Upper lobe of left lung (tissue), 6 donors: Measurements from ENCODE around the gene NCF4. TPM values are rescaled to one million over a fixed set of nuclear protein-coding genes. Genes with fewer than 3 reads are reported as not detected.

ENCODE experiments used
- ATAC-seq, 2 donors: fragments of 200-7000 bp; cut with Tn5 transposase; one replicate each; pipeline ENCODE4 v1.9.1; 2022; ENCODE audit warnings: mild to moderate bottlenecking in 2 of 2, moderate library complexity in 2 of 2; ENCODE audit not compliant: low FRiP score in 2 of 2
- DNase-seq, 2 donors: peaks; one replicate each; pipeline ENCODE4 v3.0.0-alpha.2; 2019 to 2020
- H3K27ac ChIP-seq, 4 donors: fragments of 200-600 bp; sonication (generic); one replicate each; pipeline ENCODE4 v1.5.1; 2016 to 2019
- H3K27me3 ChIP-seq, 4 donors: fragments of 200-600 bp; sonication (generic); one replicate each; pipeline ENCODE4 v1.5.1; 2017 to 2019
- H3K36me3 ChIP-seq, 4 donors: fragments of 200-600 bp; sonication (generic); one replicate each; pipeline ENCODE4 v1.5.1; 2016 to 2019
- H3K4me1 ChIP-seq, 4 donors: fragments of 200-600 bp; sonication (generic); one replicate each; pipeline ENCODE4 v1.5.1; 2018 to 2019
- H3K4me3 ChIP-seq, 4 donors: fragments of 200-600 bp; sonication (generic); one replicate each; pipeline ENCODE4 v1.5.1; 2017 to 2019; ENCODE audit warnings: mild to moderate bottlenecking in 2 of 4, moderate library complexity in 1 of 4
- H3K9me3 ChIP-seq, 4 donors: fragments of 200-600 bp; sonication (generic); one replicate each; pipeline ENCODE4 v1.5.1; 2018 to 2019
- EP300 ChIP-seq, 4 donors: sonication (generic); formaldehyde crosslinking; IDR thresholded peaks; one replicate each; pipeline ENCODE4 v1.5.1; 2017; ENCODE audit warnings: antibody characterized with exemption in 4 of 4, control low read depth in 2 of 4
- POLR2A ChIP-seq, 4 donors: fragments of 450-650 bp; IDR thresholded peaks; one replicate each; pipeline ENCODE4 v1.5.1; 2016 to 2017; ENCODE audit warnings: antibody characterized with exemption in 4 of 4, mild to moderate bottlenecking in 2 of 4
- POLR2AphosphoS5 ChIP-seq, 2 donors: sonication (generic); formaldehyde crosslinking; IDR thresholded peaks; one replicate each; pipeline ENCODE4 v1.5.1; 2017; ENCODE audit warnings: antibody characterized with exemption in 2 of 2
- WGBS, 2 donors: methylation state at CpG; one replicate each; pipeline ENCODE4 v1.1.5; 2017 to 2018; 5-methylcytosine and 5-hydroxymethylcytosine counted together
- total RNA-seq, 6 donors: library from RNA; depleted of rRNA in 4 of 6; stranded (reverse); fragments of >200 nt in 4 of 6; gene quantifications; one replicate each; pipeline versions ENCODE4 v1.1.0 to v1.2.1, GENCODE V29; 2016 to 2021
- TF ChIP-seq, protein P1 (sequence below), 6 experiments: fragments of 450-650 bp in 4 of 6; fragments of 200-600 bp in 2 of 6; sonication (generic) in 2 of 6; IDR thresholded peaks; one replicate each; pipeline ENCODE4 v1.5.1; 2016 to 2019; ENCODE audit warnings: antibody characterized with exemption in 6 of 6
- donor health status: DM: no; HTN: no; CAD: no; lungs with moderate emphysema.
- donor health status: DM: no; HTN: yes; CAD: no; lungs with severe emphysema.

NCF4 gene
- total RNA-seq: 10 to 100 TPM; 28.2 to 72.5 (median 54.3) TPM

DNA sequence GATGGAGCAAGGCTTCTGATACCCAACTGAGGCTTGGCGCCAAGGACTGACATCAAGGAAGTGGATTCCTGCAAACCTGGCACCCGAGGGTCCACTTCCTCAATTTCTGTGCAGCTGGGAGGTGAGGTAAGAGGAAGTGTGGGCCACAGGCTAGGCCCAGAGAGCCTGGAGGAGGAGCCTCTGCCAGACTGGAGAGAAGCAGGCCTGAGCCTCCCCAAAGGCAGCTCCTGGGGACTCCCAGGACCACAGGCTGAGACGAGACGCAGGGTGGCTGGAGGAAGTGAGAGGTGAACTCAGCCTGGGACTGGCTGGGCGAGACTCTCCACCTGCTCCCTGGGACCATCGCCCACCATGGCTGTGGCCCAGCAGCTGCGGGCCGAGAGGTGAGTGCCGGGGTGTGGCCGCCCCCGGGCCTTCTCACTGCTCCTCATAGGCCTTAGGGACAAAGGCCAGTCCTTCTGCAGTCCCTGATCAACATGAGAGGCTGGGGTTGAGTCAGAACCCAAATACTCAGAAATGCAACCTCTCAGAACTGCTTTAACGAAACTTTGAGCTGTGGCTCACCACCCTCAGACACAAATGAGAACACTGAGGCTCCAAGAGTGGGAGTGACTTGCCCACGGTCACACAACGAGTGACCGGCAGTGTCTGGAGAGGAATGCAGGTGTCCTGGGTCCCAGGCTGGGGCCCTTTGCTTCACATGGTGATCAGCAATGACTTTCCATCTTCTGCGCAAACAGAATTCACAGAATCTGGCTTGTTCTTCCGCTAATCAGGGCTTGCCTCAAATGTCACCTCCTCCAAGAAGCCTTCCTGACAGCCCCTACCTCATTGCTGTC, at the start of gene NCF4:
TSS of gene NCF4 (plus strand) at position 186 of the 839 bp plus-strand sequence. CDS start at position 352, 166 bp downstream.
- Histone ChIP-seq H3K36me3 (no peaks in the 10 kb centered on the region), H3K9me3 (no peaks in the 10 kb centered on the region), H3K4me3 (peak within 1 kb of the TSS in 3 of 4 donors; percentile 14 to 42 (median 30)), H3K4me1 (peaks cover 3 to 26% (median 8%) of the 10 kb centered on the region in 4 donors), H3K27me3 (no peaks in the 10 kb centered on the region), H3K27ac (peak within 1 kb of the TSS; percentile 85 to 91 (median 86))
- TF ChIP-seq POLR2AphosphoS5 (IDR thresholded peaks at IDR 0.05) (peak; percentile 20 to 37), EP300 (IDR thresholded peaks at IDR 0.05) (no peak), POLR2A (IDR thresholded peaks at IDR 0.05) (peak in 3 of 4 donors; percentile 26 to 75 (median 30))
- TF ChIP-seq, protein P1, sequence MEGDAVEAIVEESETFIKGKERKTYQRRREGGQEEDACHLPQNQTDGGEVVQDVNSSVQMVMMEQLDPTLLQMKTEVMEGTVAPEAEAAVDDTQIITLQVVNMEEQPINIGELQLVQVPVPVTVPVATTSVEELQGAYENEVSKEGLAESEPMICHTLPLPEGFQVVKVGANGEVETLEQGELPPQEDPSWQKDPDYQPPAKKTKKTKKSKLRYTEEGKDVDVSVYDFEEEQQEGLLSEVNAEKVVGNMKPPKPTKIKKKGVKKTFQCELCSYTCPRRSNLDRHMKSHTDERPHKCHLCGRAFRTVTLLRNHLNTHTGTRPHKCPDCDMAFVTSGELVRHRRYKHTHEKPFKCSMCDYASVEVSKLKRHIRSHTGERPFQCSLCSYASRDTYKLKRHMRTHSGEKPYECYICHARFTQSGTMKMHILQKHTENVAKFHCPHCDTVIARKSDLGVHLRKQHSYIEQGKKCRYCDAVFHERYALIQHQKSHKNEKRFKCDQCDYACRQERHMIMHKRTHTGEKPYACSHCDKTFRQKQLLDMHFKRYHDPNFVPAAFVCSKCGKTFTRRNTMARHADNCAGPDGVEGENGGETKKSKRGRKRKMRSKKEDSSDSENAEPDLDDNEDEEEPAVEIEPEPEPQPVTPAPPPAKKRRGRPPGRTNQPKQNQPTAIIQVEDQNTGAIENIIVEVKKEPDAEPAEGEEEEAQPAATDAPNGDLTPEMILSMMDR (IDR thresholded peaks at IDR 0.05): no peak
- 60 to 69% methylated on average over 7 to 17 of the region's 17 CpGs for WGBS, 2 donors
- peak; percentile 67 to 84 for ATAC-seq
- DNase-seq: peak; percentile 86 to 92

DNA sequence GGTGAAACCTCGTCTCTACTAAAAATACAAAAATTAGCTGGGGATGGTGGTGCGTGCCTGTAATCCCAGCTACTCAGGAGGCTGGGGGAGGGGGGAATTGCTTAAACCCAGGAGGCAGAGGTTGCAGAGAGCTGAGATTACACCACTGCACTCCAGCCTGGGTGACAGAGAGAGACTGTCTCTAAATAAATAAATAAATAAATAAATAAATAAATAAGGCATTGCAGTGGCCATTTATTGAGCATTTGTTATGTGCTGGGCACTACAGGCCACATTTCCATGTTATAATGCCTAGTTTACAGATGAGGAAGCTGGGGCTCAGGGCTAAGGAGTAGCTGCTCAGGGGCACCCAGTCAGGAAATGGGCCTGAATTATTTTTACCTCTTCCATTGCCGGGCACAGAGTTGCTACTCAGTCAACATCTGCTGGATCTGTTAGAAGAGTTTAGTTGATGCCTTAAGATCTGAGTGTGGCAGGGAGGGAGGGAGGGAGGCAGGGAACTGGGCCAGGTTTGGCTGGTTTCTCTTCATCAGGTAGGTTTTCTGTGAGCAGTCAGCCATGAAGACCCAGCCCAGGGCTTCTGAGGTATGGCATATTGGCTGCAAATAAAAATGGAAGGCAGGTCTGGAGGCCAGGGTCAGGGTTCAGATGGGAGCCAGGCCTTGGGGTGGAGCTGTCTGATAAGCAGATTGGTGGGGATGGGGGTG, 49.6 kb upstream of the NCF4 start:
- H3K9me3 ChIP-seq: no peaks in the 10 kb centered on the region
- H3K4me3 ChIP-seq: no peak overlapping the region
- DNase-seq (no peak), ATAC-seq (no peak)
- H3K27ac ChIP-seq: no peak overlapping the region
- WGBS, 2 donors: 79 to 85% methylated on average over 3 of the region's 3 CpGs
- TF ChIP-seq POLR2AphosphoS5 (IDR thresholded peaks at IDR 0.05) (no peak), EP300 (IDR thresholded peaks at IDR 0.05) (no peak), POLR2A (IDR thresholded peaks at IDR 0.05) (no peak)
- TF ChIP-seq, protein P1 (IDR thresholded peaks at IDR 0.05): no peak
- peaks cover 0 to 4% (median 3%) of the 10 kb centered on the region in 4 donors for H3K4me1 ChIP-seq
- H3K36me3 ChIP-seq: no peaks in the 10 kb centered on the region
- H3K27me3 ChIP-seq: peaks cover 0 to 11% (median under 1%) of the 10 kb centered on the region in 4 donors

- TF ChIP-seq POLR2A (IDR thresholded peaks at IDR 0.05): no peak
- TF ChIP-seq POLR2AphosphoS5 (IDR thresholded peaks at IDR 0.05): no peak
- no peak for TF ChIP-seq EP300 (IDR thresholded peaks at IDR 0.05)
- TF ChIP-seq, protein P1 (IDR thresholded peaks at IDR 0.05): no peak
- Histone ChIP-seq H3K4me1 (peaks cover 10 to 17% (median 13%) of the 10 kb centered on the region in 4 donors), H3K27ac (no peak overlapping the region), H3K36me3 (no peaks in the 10 kb centered on the region), H3K27me3 (peaks cover 0 to 46% (median 17%) of the 10 kb centered on the region in 4 donors), H3K9me3 (no peaks in the 10 kb centered on the region), H3K4me3 (no peak overlapping the region)
- DNase-seq (no peak), ATAC-seq (no peak)
- WGBS, 2 donors: 68 to 72% methylated on average over 10 of the region's 10 CpGs
Observed at GRCh38 chr22:36814801-36815200, 46.0 kb upstream of the NCF4 start.

- ATAC-seq (no peak), DNase-seq (no peak)
- TF ChIP-seq, protein P1 (IDR thresholded peaks at IDR 0.05): no peak
- no peak for TF ChIP-seq POLR2A (IDR thresholded peaks at IDR 0.05)
- TF ChIP-seq EP300 (IDR thresholded peaks at IDR 0.05): no peak
- TF ChIP-seq POLR2AphosphoS5 (IDR thresholded peaks at IDR 0.05): no peak
- peaks cover 0 to 46% (median 17%) of the 10 kb centered on the region in 4 donors for H3K27me3 ChIP-seq
- 28 to 46% methylated on average over 5 to 8 of the region's 8 CpGs for WGBS, 2 donors
- H3K4me1 ChIP-seq: peaks cover 10 to 17% (median 13%) of the 10 kb centered on the region in 4 donors
- no peaks in the 10 kb centered on the region for H3K36me3 ChIP-seq
- H3K9me3 ChIP-seq: no peaks in the 10 kb centered on the region
- no peak overlapping the region for H3K4me3 ChIP-seq
- H3K27ac ChIP-seq: no peak overlapping the region
Observed at GRCh38 chr22:36815558-36816338, 45.1 kb upstream of the NCF4 start.
